PFSK-1 (cell line): Measurements from ENCODE around the gene TNFRSF21.

Experiments used
- FOXP2 ChIP-seq: optimal IDR thresholded peaks from 2 replicates; pipeline ENCODE3; 2011; ENCODE audit warnings: borderline replicate concordance, control low read depth, inconsistent platforms; ENCODE audit not compliant: insufficient read depth; ENCODE audit errors: extremely low read length, extremely low read depth
- POLR2AphosphoS5 ChIP-seq: IDR thresholded peaks from 2 replicates; pipeline ENCODE4 v1.6.1; 2012; ENCODE audit warnings: low read depth, mild to moderate bottlenecking, control low read depth, low read length, moderate library complexity
- SIN3A ChIP-seq: IDR thresholded peaks from 2 replicates; pipeline ENCODE4 v1.6.1; 2012; ENCODE audit warnings: mild to moderate bottlenecking, low read length, moderate library complexity, borderline replicate concordance; ENCODE audit not compliant: insufficient read depth
- TAF1 ChIP-seq: IDR thresholded peaks from 2 replicates; pipeline ENCODE4 v1.6.1; 2012; ENCODE audit warnings: low read length, control low read depth, borderline replicate concordance; ENCODE audit not compliant: insufficient read depth
- TF ChIP-seq, protein P1 (sequence below), 2 experiments: IDR thresholded peaks; 2 replicates each; pipeline versions ENCODE4 v1.6.1 to v1.8.0; 2011 to 2012; ENCODE audit warnings: low read depth in 2 of 2, low read length in 2 of 2, control low read depth in 1 of 2, inconsistent platforms in 1 of 2, mild to moderate bottlenecking in 1 of 2, moderate library complexity in 1 of 2; ENCODE audit not compliant: insufficient read depth in 1 of 2

The TNFRSF21 gene

DNA sequence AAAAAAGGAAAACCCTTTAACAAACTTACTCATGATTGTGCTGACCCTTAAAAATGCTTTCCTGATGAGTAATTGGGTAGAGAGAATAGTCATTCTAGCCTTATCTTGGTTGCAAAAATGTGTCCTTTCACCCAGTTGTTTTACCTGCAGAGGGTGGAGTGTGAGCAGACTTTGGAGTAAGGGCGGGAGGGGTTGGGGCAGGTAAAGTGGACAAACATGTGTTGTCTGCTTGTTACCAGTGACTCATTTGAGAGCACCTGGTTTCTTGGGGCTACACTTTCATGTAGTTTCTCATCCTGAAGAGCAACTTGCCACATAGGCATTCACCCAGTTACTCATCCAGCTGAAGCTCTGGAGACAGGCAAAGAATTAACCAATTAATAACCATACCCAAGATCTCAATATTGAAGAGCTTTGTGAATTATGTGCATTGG lies 121.1 kb downstream of the TNFRSF21 start:
- TF ChIP-seq FOXP2: no peak
- TF ChIP-seq SIN3A: no peak
- TF ChIP-seq POLR2AphosphoS5: no peak
- no peak for TF ChIP-seq TAF1
- TF ChIP-seq, protein P1, sequence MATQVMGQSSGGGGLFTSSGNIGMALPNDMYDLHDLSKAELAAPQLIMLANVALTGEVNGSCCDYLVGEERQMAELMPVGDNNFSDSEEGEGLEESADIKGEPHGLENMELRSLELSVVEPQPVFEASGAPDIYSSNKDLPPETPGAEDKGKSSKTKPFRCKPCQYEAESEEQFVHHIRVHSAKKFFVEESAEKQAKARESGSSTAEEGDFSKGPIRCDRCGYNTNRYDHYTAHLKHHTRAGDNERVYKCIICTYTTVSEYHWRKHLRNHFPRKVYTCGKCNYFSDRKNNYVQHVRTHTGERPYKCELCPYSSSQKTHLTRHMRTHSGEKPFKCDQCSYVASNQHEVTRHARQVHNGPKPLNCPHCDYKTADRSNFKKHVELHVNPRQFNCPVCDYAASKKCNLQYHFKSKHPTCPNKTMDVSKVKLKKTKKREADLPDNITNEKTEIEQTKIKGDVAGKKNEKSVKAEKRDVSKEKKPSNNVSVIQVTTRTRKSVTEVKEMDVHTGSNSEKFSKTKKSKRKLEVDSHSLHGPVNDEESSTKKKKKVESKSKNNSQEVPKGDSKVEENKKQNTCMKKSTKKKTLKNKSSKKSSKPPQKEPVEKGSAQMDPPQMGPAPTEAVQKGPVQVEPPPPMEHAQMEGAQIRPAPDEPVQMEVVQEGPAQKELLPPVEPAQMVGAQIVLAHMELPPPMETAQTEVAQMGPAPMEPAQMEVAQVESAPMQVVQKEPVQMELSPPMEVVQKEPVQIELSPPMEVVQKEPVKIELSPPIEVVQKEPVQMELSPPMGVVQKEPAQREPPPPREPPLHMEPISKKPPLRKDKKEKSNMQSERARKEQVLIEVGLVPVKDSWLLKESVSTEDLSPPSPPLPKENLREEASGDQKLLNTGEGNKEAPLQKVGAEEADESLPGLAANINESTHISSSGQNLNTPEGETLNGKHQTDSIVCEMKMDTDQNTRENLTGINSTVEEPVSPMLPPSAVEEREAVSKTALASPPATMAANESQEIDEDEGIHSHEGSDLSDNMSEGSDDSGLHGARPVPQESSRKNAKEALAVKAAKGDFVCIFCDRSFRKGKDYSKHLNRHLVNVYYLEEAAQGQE (IDR thresholded peaks at IDR 0.05; ENCODE audit: insufficient read depth in 1 of 2, low read depth in 2 of 2, low read length in 2 of 2): no peak

DNA sequence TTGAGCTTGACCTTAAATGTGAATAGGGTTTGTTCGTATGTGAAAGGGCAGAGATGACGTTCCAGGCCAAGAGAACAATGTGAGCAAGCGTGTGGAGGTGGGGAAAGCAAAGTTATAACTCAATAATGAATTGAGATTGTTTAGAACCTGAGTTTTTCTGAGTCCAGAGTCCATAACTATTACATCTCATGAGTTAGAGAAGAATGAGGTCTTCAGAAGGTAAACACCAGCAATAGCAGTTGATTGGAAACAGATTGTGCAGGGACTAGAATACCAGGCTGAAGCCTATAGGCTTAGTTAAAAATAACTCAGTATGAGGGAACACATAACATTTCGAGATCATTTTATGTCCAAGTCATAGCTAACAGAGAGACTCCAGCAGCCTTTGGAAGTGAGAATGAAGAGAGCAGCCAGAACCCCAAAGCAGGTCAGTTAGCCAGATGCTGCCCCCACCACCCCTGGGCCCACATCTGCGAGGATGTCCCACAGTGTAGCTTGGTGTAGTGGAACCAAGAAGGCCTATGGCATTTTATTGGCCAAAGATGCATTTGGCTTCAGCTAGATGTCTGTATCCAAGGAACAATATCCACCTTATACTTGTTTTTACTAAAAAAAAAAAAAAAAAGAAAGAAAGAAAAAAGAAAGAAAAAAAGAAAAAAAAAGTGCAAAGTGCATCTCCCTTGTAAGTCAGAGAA lies 121.7 kb downstream of the TNFRSF21 start:
- TF ChIP-seq SIN3A: no peak
- TF ChIP-seq TAF1: no peak
- TF ChIP-seq, protein P1 (IDR thresholded peaks at IDR 0.05; ENCODE audit: insufficient read depth in 1 of 2, low read depth in 2 of 2, low read length in 2 of 2): no peak
- TF ChIP-seq FOXP2: no peak
- TF ChIP-seq POLR2AphosphoS5: no peak

DNA sequence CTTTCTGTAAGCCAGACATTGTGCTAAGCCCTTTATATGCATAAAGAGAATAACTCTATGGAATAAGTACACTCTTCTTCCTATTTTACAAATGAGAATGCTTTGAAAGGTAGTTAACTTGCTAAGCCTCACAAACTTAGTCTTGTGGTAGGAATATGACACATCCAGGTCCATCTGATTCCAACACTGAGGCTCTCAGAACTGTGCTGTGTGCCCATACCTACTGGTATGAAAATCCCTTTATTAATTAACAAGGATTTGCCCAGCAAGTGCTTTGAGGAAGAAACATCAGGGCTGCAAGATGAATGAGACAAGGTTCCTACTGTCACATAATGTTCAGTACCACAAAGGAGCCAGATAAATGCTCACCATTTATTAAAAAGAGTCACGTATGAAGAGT lies 122.6 kb downstream of the TNFRSF21 start:
- TF ChIP-seq, protein P1 (IDR thresholded peaks at IDR 0.05; ENCODE audit: insufficient read depth in 1 of 2, low read depth in 2 of 2, low read length in 2 of 2): no peak
- TF ChIP-seq FOXP2 (no peak), TAF1 (no peak), SIN3A (no peak), POLR2AphosphoS5 (no peak)

DNA sequence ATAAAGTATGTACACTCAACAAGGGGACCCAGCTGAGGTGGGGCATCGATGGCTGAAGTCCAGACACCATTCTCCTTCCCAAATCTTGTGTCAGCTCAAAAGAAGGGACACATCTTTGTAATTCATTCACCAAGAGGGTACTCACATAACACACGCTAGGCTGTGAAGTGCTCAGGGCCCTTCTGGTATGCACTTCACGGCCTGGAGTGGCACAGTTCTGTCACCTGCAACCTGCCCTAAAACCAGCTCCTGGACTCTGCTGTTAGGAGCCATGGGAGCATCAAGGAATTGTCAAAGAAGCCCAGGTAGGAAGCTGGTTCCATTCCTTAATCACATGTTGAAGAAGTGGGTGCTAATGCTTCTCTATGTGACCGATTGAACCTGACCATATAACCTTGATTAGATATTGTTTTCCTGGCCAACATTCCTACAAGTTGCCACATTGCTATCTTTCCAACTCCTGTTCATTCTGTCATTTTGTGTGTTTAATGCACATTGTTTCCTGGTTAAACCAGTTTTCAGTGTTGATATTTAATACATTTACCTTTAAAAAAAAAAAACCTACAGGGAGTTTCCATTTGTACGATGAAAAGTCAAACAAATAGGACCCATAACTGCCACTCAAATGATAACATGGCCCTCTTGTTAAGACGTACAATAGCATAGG lies 127.3 kb downstream of the TNFRSF21 start:
- TF ChIP-seq POLR2AphosphoS5: no peak
- TF ChIP-seq, protein P1 (IDR thresholded peaks at IDR 0.05; ENCODE audit: insufficient read depth in 1 of 2, low read depth in 2 of 2, low read length in 2 of 2): no peak
